HG03439 (cell line): ENCODE results near the gene GBGT1.

Experiments used
- ATAC-seq: cut with Tn5 transposase; IDR thresholded peaks from one replicate; pipeline ENCODE4 v1.9.1; 2021; ENCODE audit warnings: mild to moderate bottlenecking, moderate library complexity; ENCODE audit not compliant: unreplicated experiment

The GBGT1 gene

GRCh38 chr9:133144904-133145851 lies 18.5 kb downstream of the GBGT1 start:
- ATAC-seq: no peak

GRCh38 chr9:133144142-133144903 lies 19.4 kb downstream of the GBGT1 start:
- peak; percentile 32 for ATAC-seq

- ATAC-seq: no peak
Observed at GRCh38 chr9:133143639-133144141, 20.0 kb downstream of the GBGT1 start.

DNA sequence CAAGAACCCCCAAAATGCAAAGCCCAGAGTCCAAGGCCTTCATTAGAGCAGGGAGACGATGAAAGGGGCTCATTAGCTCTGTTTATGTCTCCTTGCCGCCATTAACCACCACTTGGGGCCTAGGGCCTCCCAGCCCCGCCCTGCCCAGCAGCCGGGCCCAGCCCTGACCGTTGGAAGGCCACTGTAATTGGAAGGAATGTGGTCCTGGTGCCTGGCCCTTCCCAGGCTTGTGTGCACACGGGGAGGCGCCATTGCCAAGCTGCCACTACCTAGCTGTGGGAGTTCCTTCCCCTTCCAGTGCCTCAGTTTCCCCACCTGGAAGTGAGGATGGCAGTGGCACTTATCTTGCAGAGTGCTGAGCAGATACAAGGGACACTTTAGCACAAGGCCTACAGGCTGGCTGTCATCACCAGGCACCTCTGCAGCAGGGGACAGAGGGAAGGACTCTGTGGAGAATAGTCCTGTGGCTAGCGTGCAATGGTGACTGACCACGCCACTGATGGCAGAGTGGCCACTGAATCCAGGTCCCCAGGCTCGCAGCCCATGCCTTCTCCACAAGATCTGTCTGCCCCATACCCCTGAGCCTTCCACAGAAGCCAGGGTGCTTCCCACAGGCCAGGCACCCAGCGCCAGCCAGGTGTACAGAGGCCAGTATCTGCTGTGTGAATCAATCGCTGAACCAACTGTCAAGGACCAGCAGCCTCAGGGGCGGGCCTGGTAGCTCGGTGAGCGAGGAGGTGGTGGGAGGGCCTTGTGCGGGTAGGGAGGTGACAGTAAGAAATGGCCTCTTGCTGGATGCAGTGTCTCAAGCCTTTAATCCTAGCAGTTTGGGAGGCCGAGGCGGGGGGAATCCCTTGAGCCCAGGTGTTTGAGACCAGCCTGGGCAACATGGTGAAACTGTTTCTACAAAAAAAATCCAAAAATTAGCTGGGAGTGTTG lies 20.8 kb downstream of the GBGT1 start:
- no peak for ATAC-seq

DNA sequence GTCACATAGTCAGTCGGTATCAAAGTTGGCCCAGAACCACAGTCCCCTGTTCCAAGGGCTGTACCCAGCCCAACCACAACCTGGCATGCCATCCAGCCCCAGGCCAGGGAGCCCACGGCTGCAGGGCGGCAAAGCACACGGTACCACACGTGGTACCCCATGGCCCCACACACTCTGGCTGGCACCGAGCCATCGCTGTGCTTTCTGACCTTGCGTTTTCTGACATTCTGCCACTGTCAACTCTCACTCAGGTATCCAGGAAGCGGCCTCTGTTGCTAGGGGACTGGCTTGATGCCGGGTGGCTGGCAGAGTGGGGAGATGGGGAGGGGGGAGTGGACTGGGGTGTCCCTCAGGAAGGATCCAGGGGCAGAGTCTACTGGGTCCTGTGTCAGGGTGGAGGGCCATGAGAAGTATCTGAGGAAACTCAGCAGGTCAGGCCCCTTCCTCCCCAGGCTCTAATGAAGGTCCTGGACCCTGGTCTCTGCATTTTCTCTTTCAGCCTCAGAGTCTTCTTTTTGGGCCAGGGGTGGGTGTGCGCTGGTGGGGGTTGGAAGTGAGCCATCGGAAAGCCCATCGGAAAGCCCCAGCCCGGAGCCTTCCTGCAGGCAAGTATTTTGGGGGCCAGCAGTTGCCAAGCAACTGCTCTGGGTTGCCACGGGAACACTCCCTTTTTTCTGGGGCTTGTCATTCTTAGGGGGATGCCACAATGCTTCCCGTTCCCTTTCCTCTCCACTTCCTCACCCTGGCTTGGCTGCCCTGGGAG lies 21.7 kb downstream of the GBGT1 start:
- ATAC-seq: no peak

- no peak for ATAC-seq
Observed at GRCh38 chr9:133140606-133141005, 23.1 kb downstream of the GBGT1 start.

GRCh38 chr9:133140174-133140505 lies 23.6 kb downstream of the GBGT1 start:
- no peak for ATAC-seq

- ATAC-seq: no peak
Observed at GRCh38 chr9:133139246-133140173, 24.2 kb downstream of the GBGT1 start.

DNA sequence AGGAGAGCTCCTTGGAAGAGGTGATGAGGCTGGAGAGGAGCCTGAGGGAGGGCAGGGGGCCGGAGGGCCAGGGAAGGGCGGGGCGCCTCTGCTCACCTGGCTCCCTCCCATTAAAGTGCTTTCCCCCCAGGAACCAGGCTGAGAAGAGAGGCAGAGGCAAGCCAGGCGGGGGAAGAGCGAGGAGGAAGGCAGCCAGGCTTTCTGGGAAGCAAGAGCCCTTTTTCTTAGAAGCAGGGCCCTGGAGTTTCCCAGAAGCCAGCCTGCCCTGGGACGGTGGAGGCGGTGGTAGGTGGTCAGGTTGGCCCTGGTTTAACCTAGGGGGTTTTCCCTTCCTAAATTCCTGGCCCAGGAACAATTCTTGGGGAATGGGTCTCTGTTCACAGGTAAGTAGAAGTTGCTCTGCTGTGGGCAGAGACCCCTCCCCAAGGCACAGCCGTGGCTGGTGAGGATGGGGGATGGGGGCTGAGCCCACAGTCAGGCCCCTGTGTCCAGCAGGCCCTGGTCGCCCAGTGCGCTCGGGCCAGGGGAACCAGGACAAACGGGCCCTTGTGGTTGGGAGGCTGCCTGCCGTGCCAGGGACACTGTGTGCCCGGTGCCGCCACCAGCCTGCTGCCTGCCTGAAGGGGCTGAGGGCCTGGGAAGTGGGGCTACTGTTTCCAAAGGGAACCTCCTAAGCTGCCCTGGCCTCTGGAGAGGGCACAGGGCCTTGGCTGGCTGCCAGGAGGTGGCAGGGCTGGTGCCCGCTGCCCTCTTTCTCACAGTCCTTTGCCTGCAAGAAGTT lies 26.1 kb downstream of the GBGT1 start:
- ATAC-seq: no peak

DNA sequence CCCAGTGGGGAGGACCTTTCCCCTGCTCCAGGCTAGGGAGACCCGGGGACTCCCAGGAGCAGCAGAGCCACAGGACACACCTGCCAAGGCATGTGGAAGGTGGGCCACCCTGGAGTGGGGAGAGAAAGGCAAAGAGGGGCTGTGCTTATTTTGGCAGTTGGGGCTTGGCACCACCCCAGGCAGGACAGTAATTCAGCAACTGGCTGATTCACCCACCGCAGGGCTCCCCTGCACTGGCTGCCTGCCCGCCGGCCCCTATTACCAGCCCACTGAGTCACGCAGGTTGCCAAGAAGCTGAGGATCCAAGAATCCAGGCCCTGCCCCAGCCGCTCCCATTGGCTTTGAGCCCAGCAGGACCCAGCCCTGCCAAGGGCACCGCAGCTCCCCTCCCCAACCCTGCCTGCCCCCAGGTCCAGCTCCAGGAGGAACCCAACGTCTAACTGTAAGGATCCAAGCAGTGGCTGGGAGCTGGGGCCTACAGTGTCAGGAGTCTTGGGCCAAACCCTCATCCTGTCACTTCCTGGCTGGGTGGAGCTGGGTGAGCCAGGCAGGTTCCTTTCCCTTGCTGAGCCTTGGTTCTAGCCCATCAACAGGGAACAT lies 28.5 kb downstream of the GBGT1 start:
- no peak for ATAC-seq

DNA sequence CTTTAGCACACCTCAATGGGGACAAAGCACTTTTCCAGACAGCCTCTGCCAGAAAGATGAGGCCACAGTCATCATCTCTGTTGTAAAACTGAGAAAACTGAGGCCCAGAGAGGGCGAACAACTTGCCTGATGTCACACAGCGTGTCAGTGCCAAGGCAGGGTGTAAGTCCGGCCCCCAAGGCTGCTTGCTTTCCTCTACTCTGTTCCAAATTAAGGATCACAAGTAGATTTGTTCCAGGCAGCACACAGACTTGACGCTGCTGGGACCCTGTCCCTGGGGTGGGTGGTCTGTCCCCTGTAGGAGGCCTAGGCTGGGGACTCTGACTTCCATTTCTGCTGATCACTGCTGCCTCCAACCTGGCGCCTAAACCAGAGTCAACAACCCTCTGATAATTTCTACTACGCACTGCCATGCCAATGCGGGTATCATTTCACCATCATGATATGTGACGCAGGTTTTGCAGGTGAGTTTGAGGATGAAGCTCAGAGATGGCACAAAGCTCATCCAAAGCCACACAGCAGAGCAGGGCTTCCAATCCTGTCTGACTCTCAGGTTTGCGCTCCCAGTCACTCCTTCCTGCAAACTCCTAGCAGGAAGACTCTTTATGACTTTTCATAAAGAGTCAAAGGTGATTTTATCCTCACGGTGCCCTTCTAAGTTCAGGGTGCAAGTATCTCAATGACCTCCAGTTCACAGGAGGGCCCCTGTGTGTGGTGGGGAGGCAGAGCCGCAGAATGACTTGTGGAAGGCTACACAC lies 29.1 kb downstream of the GBGT1 start:
- no peak for ATAC-seq

DNA sequence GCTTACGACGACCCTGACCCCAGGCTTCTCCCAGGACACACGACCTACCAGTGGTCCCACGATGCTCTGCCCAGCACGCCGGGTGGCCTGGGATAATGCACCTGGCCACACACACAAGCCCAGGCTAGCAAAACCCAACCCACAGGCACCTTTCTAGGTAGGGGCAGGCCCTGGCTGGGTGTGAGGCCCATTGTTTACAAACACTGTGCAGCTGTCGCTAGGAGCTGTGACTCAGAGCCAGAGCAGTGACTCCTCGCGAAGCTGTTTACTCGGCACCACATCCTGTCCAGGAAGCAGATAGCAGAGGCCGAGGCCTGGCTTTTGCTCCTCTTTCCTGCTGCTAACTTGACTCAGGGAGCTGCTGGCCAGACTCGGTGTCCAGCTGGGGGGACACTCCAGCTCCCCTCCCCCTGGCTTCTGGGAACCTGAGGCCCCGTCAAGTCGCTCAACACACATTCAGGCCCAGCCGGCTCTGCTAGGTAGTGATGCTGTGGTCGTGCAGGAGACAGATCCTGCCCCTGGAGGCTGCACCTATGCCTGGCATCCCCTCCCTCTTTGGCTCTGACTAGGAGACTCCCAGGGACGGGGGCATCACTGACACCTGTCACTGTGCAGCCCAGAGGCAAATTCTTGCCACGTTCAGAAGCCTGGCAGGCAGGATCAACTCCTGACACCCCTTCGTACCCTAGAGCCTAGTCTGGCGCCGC lies 29.9 kb downstream of the GBGT1 start:
- peak; percentile 62 for ATAC-seq

DNA sequence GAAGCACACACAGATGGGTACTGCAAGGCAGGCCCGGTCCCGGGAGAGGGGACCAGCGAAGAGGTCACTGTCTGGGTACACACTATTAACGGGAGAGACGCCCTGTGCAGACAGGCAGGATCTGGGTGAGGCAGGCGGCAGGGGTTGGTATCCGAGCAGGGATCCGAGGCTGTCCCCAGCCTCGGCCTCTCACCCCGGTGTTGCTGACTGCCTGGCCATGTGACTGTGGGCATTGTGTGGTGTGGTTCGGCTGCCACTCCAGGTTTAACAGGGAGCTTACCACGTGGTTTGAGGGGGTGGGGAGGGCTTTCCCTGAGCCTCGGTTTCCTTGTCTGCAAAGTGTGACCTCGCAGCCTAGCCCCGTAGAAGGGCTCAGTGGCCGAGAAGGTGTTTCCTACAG lies 31.5 kb downstream of the GBGT1 start:
- no peak for ATAC-seq

- no peak for ATAC-seq
Observed at GRCh38 chr9:133131506-133131905, 32.2 kb downstream of the GBGT1 start.

DNA sequence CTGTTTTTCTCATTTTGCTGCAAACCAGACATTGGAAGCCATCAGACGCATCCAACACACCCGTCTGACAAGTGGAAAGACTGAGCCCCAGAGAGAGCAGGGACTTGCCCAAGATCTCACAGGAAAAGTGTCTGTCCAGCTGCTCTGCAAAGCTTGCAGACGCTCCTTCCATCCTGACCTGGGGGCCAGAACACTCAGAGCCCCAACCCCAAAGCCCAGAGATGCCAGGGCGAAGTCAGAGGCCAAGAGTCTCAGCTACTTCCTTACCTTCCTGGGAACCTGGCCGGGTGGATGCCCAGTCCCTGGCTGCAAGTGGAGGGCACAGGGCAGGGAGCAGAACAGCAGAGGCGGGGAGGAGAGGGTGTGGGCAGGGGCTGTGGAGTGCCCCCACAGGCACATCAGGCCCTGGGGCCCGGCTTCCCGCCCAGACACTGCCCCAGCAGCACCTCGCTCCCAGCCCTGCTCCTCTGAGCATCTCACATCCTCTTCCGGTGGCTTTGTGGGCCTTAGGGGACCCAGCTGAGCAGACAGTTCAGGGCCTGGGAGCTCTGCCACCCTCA lies 32.9 kb downstream of the GBGT1 start:
- ATAC-seq: no peak
